Left renal cortex interstitium (tissue), 4 donors: ENCODE measurements around the gene SCYL1. TPM values are rescaled to one million over a fixed set of nuclear protein-coding genes. Genes with fewer than 3 reads are reported as not detected.

Source experiments
- DNase-seq, 4 donors: peaks; one replicate each; pipeline ENCODE4 v3.0.0-alpha.2; 2013; ENCODE audit warnings: low read depth in 4 of 4, low spot score in 2 of 4, missing footprints in 1 of 4
- polyA plus RNA-seq, 4 donors: library from polyadenylated mRNA; unstranded; fragments of 120-200 nt; gene quantifications; one replicate each; pipeline ENCODE4 v1.2.1, GENCODE V29; 2013; ENCODE audit not compliant: insufficient read length in 4 of 4

SCYL1 gene
- polyA plus RNA-seq, 4 donors: 63.1 to 86.0 (median 75.2) TPM

DNA sequence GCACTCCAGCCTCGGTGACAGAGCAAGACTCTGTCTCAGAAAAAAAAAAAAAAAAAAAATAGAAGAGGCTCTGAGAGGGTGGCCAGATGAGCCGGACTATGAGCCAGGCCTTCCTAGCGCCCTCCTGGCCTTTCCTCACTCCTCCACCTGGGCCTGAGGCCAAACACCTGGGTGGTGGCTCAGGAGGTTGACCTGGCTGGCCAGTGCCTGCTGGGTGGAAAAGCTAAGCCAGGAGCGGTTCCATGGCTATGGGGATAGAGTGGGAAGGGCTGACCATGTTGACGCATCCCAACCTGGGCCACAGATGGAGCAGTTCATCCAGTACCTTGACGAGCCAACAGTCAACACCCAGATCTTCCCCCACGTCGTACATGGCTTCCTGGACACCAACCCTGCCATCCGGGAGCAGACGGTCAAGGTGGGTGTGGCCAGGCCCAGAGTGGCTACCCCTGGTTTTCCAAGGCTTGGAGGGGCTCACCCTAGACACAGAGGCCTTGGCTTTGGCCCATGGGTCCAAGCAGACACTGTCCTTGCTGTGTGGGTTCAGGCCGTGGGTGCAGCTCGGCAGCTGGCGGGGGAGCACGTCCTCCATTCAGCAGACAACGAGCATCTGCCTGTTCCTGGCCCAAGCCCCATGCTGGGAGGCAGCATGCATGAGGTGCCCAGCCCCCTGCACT lies 7.6 kb downstream of the SCYL1 start:
- DNase-seq: no peak

DNA sequence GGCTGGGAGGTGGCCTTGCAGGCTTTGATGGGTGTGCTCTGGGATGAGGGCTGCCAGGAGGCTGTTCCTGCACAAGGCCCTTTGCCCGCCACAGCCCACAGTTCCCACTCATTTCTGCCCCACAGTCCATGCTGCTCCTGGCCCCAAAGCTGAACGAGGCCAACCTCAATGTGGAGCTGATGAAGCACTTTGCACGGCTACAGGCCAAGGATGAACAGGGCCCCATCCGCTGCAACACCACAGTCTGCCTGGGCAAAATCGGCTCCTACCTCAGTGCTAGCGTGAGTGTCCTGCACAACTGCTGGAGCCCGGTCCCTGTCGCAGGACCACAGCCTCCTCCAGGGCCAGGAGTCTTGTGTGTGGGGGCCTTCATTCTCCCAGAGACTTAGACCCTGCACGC lies 10.2 kb downstream of the SCYL1 start:
- no peak for DNase-seq

DNA sequence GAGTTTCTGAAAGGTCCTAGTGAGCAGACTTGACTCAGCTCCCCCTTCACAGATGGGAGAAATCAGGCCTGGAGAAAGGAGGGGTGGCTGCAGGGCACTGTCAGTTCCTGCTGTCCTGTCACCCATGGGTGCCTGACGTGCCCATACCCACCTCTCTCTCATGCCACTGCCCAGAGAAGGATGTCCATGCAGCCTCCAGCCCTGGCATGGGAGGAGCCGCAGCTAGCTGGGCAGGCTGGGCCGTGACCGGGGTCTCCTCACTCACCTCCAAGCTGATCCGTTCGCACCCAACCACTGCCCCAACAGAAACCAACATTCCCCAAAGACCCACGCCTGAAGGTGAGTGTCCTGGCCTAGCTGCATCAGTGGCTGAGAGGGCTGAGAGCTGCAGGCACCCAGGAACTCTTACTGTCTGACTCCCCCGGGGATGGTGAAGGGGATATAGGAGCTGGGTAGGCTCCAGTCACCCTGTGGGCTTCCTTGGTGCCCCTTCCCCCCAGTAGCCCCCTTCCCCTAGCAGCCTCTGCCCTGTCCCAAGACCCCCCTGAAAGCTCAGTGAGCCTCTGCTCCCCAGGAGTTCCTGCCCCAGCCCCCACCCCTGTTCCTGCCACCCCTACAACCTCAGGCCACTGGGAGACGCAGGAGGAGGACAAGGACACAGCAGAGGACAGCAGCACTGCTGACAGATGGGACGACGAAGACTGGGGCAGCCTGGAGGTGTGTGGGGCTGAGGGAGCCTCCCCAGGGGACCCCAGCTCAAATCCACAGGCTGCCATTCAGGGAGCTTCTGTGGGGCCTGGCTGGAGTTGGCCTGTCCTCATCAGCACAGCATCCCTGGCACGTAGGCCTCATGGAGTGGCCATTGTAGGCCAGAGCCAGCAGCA lies 11.8 kb downstream of the SCYL1 start:
- no peak for DNase-seq

DNA sequence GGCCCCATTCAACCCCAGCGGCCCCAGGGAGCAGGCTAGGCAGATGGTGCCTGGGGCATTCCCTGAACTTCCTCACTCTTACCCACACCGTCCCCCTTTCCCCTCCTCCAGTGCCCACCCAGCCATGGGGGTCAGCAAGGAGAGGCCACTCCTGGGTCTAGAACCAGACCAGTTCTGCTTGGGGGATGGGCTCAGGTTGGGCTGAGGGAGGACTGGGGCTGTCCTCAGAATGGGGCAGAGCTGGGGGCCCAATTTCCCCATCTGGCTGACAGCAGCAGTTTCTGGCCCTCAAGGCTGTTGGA lies 12.4 kb downstream of the SCYL1 start:
- no peak for DNase-seq

DNA sequence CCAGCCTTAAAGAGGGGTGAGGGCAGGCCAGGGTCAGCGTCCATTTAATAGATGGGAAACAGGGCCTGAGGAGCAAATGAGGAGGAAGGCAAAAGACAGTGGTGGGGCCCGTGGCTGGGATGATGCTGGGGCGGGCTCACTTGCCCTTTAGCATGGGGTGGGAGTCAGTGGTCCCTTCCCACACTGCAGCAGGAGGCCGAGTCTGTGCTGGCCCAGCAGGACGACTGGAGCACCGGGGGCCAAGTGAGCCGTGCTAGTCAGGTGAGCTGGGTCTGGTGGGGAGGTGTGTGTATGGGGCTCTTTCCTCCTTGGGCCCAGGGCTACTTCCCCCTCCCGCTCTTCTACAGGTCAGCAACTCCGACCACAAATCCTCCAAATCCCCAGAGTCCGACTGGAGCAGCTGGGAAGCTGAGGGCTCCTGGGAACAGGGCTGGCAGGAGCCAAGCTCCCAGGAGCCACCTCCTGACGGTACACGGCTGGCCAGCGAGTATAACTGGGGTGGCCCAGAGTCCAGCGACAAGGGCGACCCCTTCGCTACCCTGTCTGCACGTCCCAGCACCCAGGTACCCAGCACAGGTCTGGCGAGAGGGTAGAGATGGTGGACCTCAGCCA lies 12.8 kb downstream of the SCYL1 start:
- no peak for DNase-seq

DNA sequence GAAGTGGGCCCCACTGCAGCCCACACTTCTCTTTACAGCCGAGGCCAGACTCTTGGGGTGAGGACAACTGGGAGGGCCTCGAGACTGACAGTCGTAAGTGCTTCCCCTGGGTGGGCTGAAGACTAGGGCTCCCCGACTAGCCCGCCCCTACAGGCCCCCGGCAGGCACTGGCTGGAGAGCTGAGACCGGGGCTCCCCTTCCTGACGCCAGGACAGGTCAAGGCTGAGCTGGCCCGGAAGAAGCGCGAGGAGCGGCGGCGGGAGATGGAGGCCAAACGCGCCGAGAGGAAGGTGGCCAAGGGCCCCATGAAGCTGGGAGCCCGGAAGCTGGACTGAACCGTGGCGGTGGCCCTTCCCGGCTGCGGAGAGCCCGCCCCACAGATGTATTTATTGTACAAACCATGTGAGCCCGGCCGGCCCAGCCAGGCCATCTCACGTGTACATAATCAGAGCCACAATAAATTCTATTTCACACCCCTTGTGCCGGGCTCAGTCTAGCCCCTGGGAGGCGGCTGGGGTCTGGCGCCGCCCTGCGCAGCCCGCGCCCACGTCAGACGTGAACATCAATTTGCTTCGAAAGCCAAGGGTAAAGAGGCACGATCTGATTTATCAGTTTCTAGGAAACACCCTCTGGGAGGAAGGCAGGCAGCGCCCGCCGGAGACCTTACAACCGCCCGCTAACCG lies 13.5 kb downstream of the SCYL1 start:
- DNase-seq: no peak

DNA sequence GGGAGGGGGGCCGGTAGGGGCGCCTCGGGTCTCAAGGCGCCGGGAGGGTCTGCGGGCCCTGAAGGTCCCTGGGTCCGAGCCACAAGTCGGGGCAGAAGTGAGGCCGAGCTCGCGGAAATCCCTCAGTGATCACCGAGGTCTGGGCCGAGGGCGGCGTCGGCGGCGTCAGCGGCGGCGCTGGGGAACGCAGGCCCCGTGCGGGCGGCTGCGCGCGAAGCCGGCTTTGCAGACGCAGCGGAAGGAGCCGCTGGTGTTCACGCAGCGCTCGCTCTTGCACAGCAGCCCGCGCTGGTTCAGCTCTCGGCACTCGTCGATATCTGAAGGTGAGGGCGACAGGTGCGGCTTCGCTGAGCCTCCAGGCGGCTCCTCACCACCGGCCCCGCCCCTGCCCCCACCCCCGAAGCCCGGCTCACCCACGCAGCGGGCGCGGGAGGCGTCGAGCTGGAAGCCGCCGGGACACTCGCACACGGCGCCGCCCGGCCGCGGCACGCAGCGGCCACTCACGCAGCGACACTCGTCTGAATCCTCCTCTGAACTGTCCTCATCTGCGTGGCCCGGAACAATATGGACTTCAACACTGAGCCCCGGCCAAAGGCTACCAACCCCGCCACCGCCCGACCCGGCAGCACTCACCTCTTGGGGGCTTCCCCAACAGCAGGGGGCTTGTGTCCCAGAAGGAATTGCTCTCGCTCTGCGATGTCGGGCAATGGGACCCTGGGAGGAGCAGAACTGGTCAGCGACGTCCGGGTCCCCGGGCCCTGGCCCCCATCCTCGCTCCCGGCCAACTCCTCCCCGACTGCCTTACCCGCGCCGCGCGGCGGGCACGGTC lies 14.2 kb downstream of the SCYL1 start:
- no peak for DNase-seq

DNA sequence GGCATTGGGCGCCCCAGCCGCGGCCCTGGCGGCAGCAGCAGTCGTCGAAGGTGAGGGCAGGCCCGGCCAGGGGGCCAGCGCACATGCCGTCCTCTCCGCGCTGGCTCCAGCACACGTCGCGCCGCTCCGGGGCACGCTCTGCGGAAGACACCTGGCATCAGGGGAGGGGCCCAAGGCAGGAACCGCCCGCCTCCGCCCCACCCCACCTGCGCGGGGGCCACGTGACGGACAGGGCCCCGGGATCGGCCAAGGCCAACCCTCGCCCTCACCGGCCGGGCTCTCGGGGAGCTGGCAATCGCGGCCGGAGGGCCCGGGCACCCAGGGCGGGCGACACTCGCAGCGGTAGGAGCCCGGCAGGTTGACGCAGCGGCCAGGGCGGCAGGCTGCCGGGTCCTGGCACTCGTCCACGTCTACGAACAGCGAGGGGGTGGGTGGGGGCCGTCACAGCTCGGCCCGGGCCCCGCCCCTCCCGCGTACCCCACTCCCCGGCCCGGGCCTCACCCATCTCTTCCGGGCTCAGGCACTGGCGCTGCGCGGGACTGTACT lies 14.9 kb downstream of the SCYL1 start:
- no peak for DNase-seq

DNA sequence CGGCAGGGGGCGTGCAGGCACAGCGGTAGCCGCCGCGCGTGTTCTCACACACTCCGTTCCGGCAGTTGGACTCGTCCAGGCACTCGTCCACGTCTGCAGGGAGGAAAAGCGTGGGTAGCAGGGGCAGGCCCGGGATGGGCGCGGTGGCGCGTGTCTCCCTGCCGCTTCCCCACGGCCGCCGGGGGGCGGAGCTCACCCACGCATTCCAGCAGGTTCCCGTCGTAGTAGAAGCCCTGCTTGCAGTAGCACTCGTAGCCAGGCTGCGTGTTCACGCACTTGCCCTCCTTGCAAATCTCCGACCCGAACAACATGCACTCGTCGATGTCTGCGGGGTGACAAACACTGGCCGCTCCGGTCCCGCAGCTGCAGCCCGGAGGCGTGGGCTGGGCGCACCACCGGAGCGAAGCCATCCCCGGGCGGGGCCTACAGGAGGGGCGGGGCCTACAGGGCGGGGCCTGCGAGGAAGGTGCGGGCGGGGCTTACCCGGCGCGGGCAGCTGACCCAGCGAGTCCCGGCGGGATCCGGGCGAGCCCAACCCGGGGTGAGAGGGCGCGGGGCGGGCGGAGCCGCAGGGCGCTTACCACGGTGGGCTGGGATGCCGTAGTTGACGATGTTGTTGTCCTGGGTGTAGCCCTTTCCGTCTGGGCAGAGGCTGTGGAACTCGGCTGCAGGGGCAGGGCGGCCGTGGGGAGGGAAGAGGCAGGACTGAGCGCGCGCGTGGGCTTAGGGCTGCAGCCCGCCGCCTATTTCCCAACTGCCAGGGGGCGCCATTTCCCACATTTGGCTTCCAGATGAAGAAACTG lies 15.6 kb downstream of the SCYL1 start:
- DNase-seq: no peak

DNA sequence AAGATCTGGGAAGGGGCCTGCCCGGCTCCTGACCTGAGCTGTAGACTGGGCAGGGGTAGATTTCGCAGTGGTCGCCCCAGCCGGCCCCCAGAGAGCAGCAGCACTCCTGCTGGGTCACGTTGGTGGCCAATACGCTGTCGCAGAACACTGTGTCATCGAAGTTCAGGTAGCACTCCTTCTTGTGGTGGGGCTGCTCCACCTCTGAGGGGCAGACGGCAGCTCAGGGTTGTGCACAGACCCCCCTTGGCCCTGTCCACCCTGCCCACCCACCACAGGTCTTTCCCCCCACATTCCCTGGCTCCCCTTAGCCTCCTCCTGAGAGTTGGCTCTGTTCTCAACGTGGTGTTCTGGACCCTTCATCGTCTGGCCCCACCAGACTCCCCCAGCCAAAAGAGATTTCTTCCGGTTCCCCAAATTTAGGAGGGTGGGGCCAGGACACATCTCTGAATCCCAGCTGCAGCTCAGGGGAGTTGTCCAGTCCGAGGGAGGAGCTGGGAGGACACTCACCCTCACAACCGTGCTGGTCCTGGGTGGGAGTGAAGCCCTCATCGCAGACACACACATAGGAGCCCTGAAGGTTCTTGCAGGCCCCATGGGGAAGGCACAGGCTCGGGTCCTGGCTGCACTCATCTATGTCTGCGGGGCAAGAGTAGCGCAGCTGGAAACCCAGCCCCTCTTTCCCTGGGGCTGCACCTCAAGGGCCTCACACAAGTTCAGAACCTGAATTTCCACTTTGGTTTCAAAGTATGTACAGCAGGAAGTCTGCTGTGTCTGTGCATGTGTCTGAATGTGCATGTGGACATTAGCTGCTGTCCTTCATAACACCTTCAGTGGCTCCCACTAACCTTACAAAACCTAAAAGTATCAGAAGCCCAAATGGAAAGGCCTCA lies 16.5 kb downstream of the SCYL1 start:
- DNase-seq: no peak

DNA sequence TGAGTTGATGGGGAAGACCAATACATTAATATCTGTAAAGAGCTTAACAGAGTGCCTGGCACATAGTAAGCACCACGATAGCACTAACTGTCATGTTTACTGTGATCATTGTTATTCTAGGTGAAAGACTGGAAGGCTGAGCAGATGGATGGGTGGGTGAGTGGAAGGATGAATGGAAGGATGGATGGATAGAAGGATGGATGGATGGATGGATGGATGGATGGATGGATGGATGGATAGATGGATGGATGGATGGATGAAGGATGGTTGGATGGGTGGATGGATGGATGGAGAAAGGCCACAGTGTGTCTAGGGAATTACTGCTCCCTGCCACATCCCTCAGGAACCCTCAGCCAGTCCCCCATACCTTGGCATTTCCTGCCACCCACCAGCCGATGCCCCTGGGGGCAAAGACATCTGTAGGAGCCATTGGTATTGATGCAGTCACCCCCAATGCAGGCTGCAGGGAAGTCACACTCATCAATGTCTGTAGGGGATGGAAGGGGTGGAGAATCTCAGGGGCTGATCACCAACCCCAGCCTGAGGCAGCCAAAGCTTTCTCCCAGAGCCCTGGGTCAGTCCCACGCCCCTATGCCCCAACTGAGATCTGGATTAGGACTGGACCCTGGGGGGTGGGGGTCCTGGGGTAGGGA lies 18.0 kb downstream of the SCYL1 start:
- DNase-seq: no peak

DNA sequence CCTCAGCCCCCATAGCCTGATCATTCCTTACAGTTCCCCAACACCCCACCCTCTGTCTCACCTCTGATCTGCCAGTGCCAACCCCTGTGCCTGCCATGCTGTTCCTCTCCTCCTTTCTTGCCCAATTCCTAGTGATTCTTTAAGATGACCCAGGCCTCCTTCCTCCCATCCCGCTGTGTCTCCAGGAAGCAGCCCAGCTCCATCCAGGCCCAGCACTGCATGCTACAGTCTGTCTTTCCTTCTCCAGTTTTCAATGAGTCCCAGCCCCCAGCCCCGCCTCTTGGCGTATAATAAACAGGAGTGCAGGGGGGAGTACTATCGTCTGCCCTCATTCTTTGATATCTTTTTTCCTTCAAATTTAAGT lies 21.0 kb downstream of the SCYL1 start:
- DNase-seq: no peak

DNA sequence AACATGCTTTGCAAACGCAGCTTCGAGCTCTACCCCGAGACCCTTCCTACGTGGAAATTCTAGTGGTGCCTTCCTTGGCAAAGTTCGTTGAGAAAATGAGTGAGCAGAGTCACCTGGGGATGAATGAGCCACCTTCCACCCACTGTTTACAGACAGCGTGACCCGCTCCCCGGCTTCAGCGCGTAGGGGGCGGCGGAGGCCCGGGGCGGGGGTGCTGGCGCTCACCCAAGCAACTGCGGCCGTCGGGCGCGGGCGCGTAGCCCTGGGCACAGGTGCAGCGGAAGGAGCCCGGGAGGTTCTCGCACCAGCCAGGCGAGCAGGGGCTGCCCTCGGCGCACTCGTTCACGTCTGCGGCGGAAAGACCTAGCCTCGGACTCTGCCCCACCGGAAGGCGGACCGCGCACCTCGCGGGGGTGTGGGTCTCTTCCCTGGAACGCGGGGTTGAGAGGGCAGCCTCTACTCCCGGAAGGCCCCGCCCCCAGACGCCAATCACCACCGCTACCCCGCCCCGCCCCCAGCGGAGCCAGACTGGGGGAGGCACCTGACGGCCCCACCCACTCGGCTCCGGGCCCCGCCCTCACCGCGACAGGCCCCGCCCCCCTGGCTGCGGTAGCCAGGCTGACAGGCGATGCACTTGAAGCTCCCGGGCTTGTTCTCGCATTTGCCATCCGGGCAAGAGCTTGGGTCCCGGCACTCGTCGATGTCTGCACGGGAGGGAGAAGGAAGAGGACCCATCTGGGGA lies 21.5 kb downstream of the SCYL1 start:
- DNase-seq: no peak

DNA sequence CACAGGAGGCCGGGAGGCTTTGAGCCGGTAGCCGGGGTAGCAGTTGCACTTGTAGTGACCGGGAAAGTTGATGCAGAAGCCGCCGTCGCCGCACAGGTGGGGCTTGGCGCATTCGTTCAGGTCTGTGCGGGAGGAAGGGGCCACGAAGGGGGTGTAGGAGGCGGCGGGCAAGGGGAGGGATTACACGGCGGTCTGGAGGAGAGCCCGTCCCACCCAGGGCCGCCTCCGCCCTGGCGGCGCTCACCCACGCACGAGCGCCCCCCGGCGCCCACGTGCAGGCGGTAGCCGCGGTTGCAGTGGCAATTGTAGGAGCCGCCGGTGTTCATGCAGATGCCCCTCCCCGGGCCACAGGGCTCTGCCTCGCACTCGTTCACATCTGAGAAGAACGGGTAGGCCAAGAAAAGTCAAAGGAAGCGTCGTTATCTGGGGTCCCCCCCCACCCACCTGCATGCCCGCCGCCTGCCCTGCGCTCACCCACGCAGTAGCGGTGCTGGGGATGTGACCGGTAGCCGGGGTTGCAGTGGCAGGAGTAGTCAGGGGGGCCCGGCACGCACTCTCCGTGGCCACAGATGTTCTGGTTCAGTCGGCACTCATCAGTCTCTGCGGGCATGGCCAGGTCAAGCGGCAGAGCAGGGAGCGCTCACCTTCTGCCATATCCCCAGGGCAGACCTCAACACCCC lies 22.7 kb downstream of the SCYL1 start:
- DNase-seq: no peak

DNA sequence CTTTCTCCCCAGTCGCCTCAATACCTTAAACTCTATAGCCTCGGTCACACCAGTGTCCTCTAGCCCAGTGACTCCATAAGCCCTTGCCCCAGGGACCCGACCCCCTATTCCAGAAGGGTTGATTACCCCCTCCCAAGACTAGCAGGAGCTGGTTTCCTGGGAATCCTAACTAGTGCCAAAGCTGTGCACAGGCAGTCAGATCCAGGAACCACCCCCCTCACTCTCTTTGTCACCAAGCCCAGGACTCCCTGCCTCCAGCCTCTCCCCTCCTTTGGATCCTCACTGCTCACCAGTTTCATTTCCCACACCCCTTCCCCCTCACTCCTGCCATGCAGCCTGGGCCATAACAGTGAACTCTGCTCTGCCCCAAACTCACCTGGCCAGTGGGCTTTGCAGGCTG lies 23.5 kb downstream of the SCYL1 start:
- DNase-seq: no peak

DNA sequence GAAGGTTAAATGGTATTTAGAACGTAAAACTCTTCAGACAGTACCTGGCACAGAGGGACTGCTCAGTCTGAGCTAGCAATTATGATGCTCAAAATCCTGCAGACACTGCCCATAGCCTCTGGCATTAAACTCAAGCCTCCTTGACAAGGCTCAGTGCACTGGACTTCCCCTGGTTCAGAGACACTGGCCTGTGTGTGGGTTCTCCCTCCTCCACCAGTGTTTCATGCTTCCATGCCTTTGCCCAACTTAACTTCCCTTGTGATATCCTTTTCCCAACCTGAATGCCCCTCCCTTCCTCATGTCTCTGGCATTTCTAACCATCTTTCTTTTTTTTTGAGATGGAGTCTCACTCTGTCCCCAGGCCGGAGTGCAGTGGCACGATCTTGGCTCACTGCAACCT lies 24.2 kb downstream of the SCYL1 start:
- DNase-seq: no peak
